Measurements from ENCODE around the gene ARAP2.

Gene ARAP2

DNA sequence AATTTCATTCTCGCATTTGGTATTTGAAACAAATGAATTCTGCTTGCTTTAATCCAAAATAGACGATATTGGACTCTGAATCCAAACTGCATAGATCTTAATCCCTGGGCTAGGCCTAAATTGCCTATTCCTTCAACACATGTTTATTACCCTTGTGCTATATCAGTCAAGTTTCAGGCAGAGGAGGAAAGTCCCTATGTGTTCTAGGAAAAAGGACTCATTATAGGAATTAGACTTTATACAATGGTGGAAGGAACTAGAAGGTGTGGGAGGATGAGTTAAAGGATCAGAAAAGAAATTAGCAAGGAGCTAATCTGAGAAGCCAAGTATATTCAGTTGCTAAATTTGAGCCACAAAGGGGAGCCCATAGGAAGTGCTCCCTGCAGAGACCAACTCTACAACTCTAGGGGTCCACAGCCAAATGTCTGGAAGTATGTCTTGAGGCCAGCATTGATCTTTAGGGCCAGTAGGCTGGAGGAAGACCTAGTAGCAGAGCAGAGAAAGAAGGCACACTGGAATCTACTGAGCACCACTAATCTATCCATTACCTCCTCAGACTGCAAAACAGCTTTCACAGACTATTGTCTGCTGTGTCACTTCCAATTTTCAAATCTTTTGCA, 20.0 kb upstream of the ARAP2 start:
- DNase-seq (ENCODE audit: low read depth) = no peak

DNA sequence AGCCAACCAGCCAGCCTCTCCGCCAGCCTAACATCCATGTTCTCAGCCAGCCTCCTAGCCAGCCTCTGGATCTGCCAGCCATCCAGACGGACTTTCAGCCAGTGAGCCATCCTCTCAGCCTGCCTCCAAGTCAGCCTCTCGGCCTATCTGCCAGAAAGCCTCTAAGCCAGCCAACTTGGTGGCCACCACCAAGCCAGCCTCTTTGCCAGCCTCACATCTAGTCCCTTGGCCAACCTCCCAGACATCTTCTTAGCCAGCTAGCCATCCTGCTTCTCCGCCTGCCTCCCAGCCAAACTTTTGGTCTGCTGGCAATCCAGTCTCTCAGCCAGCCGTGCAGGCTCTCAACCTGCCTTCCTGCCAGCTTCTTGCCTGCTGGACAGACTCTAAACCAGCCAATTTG, 16.4 kb upstream of the ARAP2 start:
- DNase-seq (ENCODE audit: low read depth) = no peak

DNA sequence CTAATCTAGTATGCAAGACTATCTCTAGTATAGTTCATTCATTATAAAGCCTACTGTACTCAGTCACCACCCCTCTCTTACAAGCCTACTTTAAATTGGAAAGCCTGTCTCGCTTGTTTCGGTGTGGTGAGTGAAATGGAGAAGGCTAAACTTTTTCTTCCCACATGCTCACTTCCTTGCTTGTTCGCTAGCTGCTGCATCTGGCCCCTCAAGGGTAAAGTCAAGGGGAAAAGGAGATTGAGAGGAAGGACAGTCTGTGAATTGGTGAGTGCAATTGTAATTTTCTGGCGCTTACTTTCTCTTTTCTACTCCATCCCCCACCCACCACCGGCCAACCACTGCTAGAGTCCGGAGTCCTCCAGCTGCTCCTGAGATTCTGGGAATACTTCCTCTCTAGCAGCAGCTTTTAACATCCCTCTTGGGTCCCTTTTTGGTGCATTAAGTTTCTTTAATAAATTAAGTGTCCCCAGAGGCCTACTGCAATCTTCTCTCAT, 12.1 kb upstream of the ARAP2 start:
- DNase-seq (ENCODE audit: low read depth) = no peak

DNA sequence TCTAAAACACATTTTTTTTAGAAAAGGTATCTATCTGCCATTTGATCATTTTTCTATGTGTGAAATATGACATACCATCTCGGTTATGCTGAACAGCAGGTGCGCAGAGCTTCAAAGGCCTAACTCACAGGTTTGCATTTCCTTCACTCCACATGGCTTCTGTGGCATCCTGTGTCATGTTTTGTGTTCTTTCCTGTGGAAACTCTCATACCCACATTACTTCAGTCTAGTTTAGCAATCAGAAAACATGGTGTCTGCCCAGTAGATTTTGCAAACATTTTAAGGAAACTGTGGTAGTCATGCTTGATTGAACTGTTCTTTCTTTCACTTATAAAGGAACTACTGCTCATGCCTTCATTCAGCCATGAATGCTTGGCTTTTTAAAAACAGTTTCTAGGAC, 11.3 kb upstream of the ARAP2 start:
- peak; percentile 53 for DNase-seq (ENCODE audit: low read depth)

DNA sequence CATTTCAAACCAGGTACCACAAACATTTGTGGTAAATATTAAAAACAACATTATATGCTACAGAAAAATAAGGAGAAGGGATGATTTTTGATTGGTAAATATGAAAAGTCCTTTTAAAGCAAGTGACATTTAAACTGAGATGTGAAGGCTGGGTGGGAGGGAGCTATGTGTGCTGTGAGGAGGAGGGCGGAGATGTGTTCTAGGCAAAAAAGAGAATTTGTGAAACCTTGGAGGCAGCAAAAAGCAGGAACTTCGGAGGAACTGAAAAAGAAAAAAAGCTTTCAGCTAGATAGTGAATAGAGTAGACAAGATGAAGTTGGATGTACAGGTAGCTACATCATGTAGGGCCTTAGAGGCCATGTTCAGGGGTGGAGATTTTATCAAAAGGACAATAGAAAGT, 10.1 kb upstream of the ARAP2 start:
- no peak for DNase-seq (ENCODE audit: low read depth)

DNA sequence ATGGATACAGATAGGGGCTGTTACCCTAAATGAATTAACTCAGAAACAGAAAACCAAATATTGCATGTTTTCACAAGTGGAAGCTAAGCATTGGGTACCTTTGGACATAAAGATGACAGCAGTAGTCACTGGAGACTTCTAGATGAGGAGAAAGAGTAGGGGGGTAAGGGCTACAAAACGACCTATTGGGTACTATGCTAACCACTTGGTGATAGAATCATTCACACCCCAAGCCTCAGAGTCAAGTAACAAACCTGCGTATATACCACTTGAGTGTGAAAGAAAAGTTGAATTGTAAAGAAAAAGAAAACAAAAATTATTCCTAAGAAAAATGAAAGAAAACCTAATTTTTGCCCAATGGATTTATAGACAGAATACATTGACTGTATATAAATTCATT, 7.7 kb upstream of the ARAP2 start:
- DNase-seq (ENCODE audit: low read depth) = no peak

DNA sequence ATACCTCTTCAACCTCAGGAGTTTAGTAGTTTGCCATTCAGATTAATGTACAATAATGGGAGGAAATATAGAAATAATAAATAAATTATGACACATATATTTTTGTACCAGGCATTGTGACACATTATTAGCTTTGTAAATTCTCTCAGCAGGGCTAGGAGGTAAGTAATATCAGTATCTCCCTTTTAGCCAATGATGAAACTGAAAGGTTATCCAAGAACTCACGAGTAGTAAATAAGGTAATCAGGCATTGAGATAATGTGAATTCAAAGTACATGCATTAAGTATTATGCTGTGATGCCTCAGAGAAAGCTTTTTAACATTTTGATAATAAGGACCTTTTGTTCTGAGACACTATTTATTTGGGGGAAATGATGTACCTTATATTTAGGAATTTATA, 5.3 kb upstream of the ARAP2 start:
- DNase-seq (ENCODE audit: low read depth) = no peak

DNA sequence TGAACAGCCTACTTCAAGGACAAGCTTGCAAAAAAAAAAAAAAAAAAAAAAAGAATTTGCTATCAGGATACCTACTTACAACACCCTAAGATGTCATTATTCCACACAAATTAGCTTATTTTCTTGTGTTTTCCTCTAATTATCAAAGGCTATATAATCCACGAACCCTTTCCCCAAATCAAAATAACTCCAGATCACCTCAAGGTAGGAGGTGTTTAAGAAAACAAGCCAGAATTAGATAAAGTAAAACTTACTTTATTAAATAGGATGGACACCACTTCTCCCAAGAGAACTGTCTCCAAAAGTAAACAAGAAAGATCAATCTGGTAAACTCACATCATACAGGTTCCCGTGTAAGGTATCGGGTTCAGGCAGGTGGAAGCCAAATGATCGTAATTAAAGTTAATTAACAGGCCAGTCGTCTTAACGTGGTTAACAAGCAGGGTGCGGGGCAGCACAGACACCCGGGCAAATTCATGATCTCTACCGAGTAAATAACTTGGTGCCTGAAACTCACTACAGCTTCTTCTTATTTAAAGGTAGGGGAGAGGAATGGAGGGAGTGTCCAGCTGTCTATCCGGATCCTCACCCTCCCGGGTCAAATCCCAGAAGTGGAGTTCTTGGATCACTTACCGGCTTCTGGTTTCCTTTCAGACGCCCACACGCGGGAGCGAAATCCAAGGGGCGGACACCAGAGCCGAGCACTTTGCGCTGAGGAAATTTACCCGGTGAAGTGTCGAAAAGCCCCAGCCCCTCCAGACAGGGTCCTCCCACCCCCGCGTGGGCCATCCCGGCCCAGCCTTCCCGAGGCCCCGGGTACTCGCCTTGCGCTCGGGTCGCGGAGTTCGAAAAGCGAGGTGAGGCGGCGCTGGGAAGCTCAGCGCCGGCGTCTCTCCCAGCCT, 708 bp downstream of the ARAP2 start:
- peak; percentile 32 for DNase-seq (ENCODE audit: low read depth)

DNA sequence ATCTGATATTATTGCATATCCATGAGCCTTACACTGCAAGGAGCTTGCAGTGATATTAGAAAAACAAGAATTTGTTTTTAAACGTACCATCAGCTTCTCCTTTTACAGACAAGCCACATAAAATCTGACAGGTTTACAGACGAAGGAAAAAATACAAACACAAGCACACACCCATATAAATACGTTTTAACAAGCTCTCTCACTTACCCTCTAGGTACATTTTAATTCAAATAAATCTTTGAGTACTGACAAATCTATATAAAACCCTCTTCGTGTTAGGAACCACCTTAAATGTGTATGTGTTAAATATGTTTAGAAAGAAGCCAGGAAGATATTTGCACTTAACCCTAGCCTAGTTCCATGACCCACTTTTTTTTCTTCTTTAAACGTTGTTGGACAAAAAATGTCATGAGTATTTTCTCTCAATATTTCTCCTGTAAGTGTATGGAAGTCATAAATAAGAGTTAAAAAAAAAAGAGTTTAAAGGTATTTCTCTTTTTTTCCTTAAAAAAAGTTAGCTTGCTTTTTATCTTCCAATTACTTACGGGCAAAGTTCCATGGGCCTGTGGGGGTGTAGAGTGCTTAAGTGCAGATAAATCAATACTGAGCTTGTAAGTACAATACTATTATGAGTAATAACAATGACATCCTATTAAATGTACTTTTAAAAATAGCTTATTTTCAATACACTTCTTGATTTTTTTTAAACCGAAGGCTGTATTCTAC, 1.5 kb downstream of the ARAP2 start:
- no peak for DNase-seq (ENCODE audit: low read depth)

DNA sequence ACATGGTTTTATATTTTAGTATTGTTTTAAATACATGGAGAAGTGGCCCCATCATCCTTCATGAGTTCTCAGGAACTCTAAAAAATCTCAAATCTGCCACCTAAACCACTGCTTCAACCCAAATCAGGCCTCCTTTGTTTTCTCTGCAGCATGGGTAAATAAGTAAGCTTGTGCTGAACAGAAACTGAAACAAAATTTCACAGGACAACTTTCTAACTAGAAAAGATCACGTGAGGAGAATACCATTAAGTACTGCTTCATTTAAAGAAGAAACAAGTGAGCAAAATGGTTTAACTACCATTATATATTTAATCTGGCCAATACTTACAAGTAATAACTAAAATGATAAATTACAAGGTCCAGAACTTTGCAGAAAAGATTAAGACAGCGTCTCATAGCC, 2.5 kb downstream of the ARAP2 start:
- no peak for DNase-seq (ENCODE audit: low read depth)

DNA sequence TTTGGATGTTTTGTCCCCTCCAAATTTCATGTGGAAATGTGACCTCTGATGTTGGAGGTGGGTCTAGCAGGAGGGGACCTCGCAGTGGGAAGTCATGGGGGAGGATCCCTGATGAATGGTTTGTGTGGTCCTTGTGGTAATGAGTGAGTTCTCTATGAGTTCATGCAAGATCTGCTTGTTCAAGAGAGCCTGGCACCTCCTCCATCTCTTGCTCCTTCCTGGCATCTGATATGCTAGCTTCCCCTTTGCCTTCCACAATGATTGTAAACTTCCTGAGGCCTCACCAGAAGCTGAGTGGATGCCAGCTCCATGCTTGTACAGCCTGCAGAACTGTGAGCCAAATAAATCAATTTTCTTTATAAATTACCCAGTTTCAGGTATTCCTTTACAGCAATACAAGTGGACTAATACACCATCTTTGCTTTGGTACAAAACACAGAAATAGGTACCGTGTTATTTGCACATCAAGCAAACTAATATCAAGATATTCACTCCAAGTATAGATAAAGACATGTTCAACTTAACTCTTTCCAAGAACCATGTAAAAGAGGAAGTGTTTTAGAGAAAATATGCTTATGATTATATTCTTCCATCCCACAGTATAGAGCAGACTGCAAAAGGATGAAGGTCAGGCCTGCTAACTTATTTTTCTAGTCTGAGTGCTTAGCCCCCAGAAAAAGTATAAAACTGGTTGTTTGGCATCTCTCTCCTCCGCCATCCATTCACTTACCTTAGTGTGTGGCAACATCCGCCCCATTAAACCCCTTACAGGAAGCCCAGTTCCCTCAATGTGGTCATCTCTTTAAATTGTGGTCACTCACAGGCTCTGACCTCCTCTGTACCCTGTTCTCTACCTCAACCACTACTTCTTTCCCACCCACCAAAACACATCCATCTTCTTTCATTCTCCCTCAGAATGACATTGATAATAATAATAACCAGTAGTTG, 6.7 kb downstream of the ARAP2 start:
- DNase-seq (ENCODE audit: low read depth) = no peak

DNA sequence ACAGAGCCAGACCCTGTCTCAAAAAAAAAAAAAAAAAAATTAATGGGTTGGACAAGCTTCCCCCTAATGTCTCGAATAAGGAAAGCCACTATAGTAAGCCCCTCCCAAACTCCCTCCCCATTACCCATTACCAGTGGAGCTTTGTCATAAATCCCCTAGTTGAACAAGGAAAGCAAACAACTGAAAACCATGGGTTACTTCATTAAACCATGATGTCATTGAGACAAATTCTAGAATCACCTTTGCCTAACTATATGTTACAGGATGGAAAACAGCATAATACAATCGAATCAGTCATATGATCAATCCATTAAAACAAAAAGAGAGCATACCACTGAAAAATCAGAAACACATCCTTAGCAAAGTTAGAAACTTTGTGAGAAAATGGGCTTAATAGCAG, 8.2 kb downstream of the ARAP2 start:
- DNase-seq (ENCODE audit: low read depth) = no peak

DNA sequence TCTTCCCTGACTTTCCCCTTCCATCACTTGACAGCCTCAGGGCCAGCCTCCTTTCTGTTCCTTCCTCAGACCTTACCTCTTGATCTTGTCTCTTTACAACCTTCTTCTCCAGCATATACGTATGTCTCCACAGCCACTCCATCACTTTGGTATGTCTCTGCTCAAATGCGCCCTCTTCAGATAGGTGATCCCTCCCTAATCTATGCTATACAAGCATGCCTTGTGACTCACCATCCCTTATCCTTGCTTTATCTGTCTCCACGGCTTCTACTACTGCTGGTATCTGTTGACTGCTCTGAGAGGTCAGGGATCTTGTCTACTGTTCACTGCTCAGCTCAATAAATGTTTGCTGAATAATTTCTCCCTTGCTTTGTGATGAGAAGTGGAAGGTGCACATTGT, 9.0 kb downstream of the ARAP2 start:
- no peak for DNase-seq (ENCODE audit: low read depth)

DNA sequence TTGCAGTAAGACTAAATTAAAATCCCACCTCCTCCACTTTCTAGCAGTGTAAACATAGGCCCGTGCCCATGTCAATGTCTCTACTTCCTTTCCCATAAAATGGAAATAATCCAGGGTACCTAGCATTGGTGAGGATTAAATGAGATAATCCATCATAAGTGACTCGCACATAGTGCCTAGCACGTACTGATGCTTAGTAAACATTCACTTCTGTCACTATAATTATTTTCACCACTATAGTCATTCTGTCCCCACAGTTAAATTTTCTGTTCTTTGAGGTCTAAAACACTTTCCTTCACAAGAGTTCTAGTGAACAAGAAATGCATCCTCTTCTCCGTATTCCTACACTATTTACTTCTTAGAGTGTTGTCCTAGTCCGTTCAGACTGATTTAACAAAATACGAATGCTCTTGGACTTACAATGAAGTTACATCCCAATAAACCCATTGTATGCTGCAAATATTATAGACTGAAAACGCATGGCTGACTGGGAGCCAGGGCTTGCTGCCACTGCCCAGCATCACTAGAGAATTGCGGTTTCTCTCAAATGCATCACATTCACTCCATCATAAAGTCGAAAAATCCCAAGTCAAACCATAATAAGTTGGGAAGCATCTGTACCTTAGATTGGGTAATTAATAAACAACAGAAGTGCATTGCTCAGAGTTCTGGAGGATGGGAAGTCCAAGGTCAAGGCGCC, 10.6 kb downstream of the ARAP2 start:
- no peak for DNase-seq (ENCODE audit: low read depth)

DNA sequence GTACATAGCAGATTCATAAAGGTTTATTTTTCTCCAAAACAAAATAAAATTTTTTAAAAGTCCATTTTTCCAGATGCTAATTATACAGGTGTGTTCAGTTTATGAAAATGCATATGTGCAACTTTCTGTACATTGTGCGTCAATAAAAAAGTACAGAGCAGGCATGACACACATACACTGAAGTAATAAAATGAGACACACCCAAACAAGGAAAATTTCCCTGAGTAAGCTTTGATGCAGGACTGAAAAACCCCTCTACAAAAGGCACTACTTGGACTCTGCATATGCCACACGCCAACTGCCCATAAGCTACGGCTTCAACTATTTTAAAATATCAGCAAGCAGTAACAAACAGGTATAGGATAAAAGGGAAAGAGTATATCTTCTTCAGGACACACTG, 13.8 kb downstream of the ARAP2 start:
- DNase-seq (ENCODE audit: low read depth) = no peak

DNA sequence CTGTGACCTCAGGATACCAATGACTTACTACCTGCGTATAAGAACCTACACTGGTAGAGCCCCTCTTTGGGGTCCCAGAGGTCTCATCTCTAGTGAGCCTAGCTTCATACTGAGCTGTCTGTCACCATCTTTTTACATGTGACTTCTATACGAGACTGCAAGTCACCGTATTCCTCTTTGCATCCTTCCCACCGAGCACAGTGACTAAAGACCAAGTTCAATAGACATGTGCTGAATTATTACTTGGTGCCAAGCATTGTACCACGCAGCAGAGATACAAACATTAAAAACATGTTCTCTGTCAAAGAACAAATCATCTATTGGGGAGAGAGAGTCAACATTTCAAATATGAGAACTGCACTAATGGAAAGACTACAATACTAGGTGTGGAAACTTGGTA, 16.4 kb downstream of the ARAP2 start:
- no peak for DNase-seq (ENCODE audit: low read depth)

DNA sequence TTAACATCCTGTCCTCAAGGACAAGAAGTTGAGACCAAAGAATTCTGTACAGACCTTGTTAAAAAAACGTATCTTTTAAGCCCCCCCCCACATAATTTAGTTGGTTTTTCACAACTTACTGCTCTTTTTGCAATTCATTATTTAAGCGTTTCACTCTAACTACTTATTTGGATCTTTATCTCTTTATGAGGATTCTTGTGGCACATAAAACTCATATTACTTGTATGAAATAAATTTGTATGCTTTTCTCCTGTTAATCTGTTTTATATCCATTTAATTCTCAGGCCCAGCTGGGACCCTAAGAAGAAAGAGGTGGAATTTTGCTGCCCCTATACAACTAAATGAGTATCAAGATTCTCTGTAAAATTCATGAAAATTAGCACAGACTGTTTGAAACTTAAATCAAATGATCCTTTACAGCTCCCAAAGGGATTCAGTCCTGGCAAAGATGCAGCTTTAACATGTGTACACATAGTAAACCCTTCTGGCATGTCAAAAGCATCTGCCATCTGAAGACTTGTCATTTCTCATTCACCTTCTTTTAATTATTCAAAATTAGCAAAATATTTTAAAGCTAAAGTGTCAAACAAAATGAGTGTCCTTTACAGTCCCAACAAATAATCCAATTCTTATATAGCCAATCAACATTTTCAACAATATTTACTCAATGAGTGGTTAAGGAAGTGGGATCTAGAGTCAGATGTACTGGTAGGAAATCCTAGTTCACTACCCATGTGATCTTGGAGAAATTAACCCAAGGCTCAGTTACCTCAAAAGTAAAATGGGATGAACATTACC, 17.7 kb downstream of the ARAP2 start:
- no peak for DNase-seq (ENCODE audit: low read depth)

DNA sequence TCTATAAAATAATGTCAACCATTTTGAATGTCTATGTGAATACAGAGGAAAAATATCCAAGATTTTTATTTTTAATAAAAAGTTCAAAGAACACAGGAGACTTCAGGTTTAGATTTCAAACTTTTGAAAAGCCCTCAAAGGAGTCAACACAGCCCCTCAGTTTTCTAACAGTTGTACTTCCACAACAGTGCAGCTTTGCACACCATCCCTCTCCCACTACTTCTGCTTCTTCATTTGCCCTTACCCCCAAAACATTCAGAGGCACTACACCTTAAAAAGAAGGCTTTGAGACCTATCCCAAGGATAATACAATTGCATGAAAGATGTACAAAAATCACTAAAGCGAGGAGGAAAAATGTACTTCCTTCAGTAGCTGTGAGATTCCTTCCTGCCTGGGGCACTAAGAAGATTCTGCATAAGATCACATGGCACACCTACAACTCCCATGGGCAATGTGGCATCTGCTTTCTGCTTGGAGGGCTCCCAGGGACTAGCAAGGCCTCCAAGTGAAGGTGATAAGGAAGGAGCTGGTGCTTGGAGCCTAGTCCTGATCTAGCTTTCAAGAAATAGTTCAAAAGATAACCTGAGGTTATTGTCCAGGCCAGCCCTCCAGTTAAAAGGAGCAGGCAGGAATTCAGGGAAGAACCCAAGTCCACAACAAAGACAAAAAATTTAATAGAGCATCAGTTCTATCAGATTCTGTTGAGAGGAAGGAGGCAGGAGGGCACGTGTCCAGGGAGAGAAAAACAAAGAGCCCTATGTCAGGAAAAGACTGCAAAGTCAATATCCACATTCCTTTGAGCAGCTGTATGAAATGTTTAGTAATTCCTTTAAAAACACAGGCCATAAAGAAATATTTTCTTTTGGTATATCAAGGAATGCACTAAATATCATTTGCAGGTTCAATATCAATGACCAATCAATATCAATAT, 19.1 kb downstream of the ARAP2 start:
- no peak for DNase-seq (ENCODE audit: low read depth)

DNA sequence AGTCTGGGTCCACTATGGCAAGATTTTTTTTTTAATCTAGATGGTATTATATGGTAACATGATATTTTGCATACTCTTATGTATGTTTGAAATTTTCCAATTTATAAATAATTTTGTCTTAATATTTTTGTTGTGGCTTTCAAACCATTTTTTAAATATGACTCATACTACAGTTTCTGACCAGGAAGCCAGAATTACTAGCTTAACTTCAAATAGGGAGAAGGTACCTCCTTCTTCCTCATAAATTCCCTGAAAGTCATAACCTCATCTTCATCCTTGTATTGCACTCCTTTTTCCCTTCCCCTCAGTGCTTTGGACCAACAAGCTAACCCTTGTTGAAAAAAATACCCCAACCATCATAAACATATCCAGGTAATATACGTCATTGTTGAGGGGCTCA, 21.6 kb downstream of the ARAP2 start:
- DNase-seq (ENCODE audit: low read depth) = no peak

All from activated gamma-delta T cell treated with anti-CD3 and anti-CD28 coated beads, Interleukin-2, amount 50 U/mL, for 16 hours (primary cell).